DND-41 (cell line): ENCODE data around the gene FREM2.

Source experiments
- ATAC-seq: fragments of 200-7000 bp; cut with Tn5 transposase; 3 replicates; pipeline ENCODE4 v1.9.1; 2021; ENCODE audit warnings: low read depth; ENCODE audit not compliant: insufficient read depth
- DNase-seq: peaks from one replicate; pipeline ENCODE4 v3.0.0-alpha.2; 2020
- H2AFZ ChIP-seq: 2 replicates; pipeline ENCODE4 v1.6.0; 2012; ENCODE audit warnings: low read depth, low read length
- H3K27ac ChIP-seq: 2 replicates; pipeline ENCODE4 v1.5.1; 2012; ENCODE audit warnings: low read length, inconsistent platforms
- H3K27me3 ChIP-seq: fragments of 200-600 bp; sonication (generic); 2 replicates; pipeline ENCODE4 v1.6.0; 2012; ENCODE audit warnings: low read length, mild to moderate bottlenecking, inconsistent platforms; ENCODE audit not compliant: insufficient read depth, poor library complexity
- H3K36me3 ChIP-seq: 2 replicates; pipeline ENCODE4 v1.5.1; 2012; ENCODE audit warnings: low read length, inconsistent platforms; ENCODE audit not compliant: insufficient read depth
- H3K4me1 ChIP-seq: 2 replicates; pipeline ENCODE4 v1.5.1; 2012; ENCODE audit warnings: mild to moderate bottlenecking, low read length; ENCODE audit not compliant: insufficient read depth
- H3K4me2 ChIP-seq: 2 replicates; pipeline ENCODE4 v1.6.0; 2012; ENCODE audit warnings: mild to moderate bottlenecking, moderate library complexity, low read length, inconsistent platforms; ENCODE audit not compliant: insufficient read depth
- H3K4me3 ChIP-seq, 2 experiments: fragments of 200-600 bp in 1 of 2; shearing (Covaris generic) in 1 of 2; 2 replicates each; pipeline ENCODE4 v1.5.1; 2012 to 2016; ENCODE audit warnings: inconsistent platforms in 2 of 2, low read length in 2 of 2, mild to moderate bottlenecking in 2 of 2, low read depth in 1 of 2, moderate library complexity in 1 of 2
- H3K79me2 ChIP-seq: 2 replicates; pipeline ENCODE4 v1.6.0; 2012; ENCODE audit warnings: low read length, inconsistent platforms; ENCODE audit not compliant: insufficient read depth
- H3K9ac ChIP-seq: 2 replicates; pipeline ENCODE4 v1.6.0; 2012; ENCODE audit warnings: low read depth, mild to moderate bottlenecking, inconsistent platforms, low read length, moderate library complexity
- H3K9me3 ChIP-seq: 2 replicates; pipeline ENCODE4 v1.5.1; 2012; ENCODE audit warnings: low read length, moderate library complexity, mild to moderate bottlenecking, inconsistent platforms; ENCODE audit not compliant: insufficient read depth, severe bottlenecking
- H4K20me1 ChIP-seq: 2 replicates; pipeline ENCODE4 v1.6.0; 2012; ENCODE audit warnings: low read length; ENCODE audit not compliant: insufficient read depth
- CTCF ChIP-seq: IDR thresholded peaks from 2 replicates; pipeline ENCODE4 v1.5.1; 2012; ENCODE audit warnings: borderline replicate concordance, low read length, moderate library complexity, mild to moderate bottlenecking; ENCODE audit not compliant: poor library complexity, severe bottlenecking; ENCODE audit errors: extremely low read depth
- EZH2 ChIP-seq: IDR thresholded peaks from 3 replicates; pipeline ENCODE4 v1.6.1; 2012; ENCODE audit warnings: borderline replicate concordance, low read depth, mild to moderate bottlenecking, moderate library complexity, low read length, inconsistent platforms; ENCODE audit not compliant: severe bottlenecking

The FREM2 gene

DNA sequence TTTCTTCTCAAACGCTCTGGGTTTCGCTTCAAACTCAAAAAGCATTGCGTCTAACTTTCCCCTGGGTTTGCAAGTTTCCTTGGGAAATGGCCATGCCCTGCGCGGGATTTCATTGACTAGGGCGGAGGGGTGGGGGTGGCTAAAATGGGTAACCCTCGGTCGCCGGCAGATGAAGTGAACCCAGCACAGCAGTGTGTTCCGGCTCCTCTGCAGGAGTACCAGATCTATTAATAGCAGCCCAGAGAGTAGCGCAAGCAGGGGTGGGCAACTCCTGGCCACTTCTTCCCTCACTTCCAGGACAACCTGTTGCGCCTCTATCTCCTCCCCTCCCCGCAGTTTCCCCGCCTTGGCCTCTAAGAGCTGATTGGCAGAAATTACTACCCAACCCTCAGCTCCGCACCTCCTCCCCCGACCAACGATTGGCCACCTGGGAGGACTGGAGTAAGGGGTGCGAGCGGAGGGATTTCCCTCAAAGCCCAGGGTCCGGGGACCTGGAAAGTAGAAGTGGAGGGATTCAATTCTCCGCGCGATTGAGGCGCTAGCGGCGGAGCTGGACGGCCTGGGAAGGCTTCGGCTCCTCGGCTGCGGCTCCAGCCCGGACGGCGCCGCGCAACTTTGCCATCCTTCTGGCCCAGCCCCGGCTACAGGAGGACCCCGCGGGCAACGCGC lies at the start of gene FREM2:
FREM2 (plus strand) TSS at position 501 of the 669 bp plus-strand sequence. CDS start 268 bp downstream, outside the sequence.
- ATAC-seq = no peak

GRCh38 chr13:38637576-38637975 lies 49.3 kb upstream of the FREM2 start:
- Histone ChIP-seq H3K4me2 (no peak overlapping the region), H3K27me3 (no peaks in the 10 kb centered on the region), H3K9ac (no peak overlapping the region), H3K36me3 (no peaks in the 10 kb centered on the region), H3K9me3 (no peaks in the 10 kb centered on the region), H3K4me1 (no peaks in the 10 kb centered on the region), H3K4me3 (no peak overlapping the region), H2AFZ (no peak overlapping the region), H3K27ac (no peak overlapping the region), H3K79me2 (no peaks in the 10 kb centered on the region), H4K20me1 (no peaks in the 10 kb centered on the region)
- DNase-seq = no peak
- ATAC-seq = no peak
- TF ChIP-seq CTCF (no peak), EZH2 (no peak)

More for the DNA sequence above, at the start of gene FREM2:
- Histone ChIP-seq H4K20me1 (no peaks in the 10 kb centered on the region), H3K9me3 (peaks cover 15% of the 10 kb centered on the region), H3K27ac (no peak within 1 kb of the TSS), H3K4me2 (no peak within 1 kb of the TSS), H3K4me3 (no peak within 1 kb of the TSS), H3K27me3 (no peaks in the 10 kb centered on the region), H3K4me1 (no peaks in the 10 kb centered on the region), H3K36me3 (no peaks in the 10 kb centered on the region), H2AFZ (no peak within 1 kb of the TSS), H3K9ac (no peak within 1 kb of the TSS), H3K79me2 (no peaks in the 10 kb centered on the region)
- no peak for TF ChIP-seq EZH2
- no peak for TF ChIP-seq CTCF
- DNase-seq = no peak

GRCh38 chr13:38641164-38641948 lies 45.5 kb upstream of the FREM2 start:
- Histone ChIP-seq H3K79me2 (no peaks in the 10 kb centered on the region), H4K20me1 (no peaks in the 10 kb centered on the region), H3K4me2 (no peak overlapping the region), H2AFZ (no peak overlapping the region), H3K4me3 (no peak overlapping the region), H3K36me3 (no peaks in the 10 kb centered on the region), H3K4me1 (no peaks in the 10 kb centered on the region), H3K27ac (no peak overlapping the region), H3K27me3 (no peaks in the 10 kb centered on the region), H3K9ac (no peak overlapping the region), H3K9me3 (no peaks in the 10 kb centered on the region)
- ATAC-seq (no peak), DNase-seq (no peak)
- TF ChIP-seq EZH2 (no peak), CTCF (peak; percentile 4)
